Esophagus squamous epithelium (tissue), 5 donors: ENCODE results near the gene BMP7. TPM values are rescaled to one million over a fixed set of nuclear protein-coding genes. Genes with fewer than 3 reads are reported as not detected.

Experiments used
- DNase-seq: peaks from one replicate; lab custom pipeline; 2025; lab: John Stamatoyannopoulos, UW
- H3K27ac ChIP-seq, 4 donors: fragments of 200-600 bp; sonication (generic); one replicate each; pipeline ENCODE4 v1.5.1; 2016 to 2019; ENCODE audit warnings: mild to moderate bottlenecking in 1 of 4
- H3K27me3 ChIP-seq, 4 donors: fragments of 200-600 bp; sonication (generic); 1 replicate in 3 of 4; 2 replicates in 1 of 4; pipeline versions ENCODE4 v1.5.1 to v1.6.0; 2017 to 2021; ENCODE audit warnings: antibody characterized with exemption in 1 of 4
- H3K36me3 ChIP-seq, 3 donors: fragments of 200-600 bp; sonication (generic); one replicate each; pipeline ENCODE4 v1.5.1; 2016 to 2019
- H3K4me1 ChIP-seq, 3 donors: fragments of 200-600 bp; sonication (generic); one replicate each; pipeline ENCODE4 v1.5.1; 2017 to 2019
- H3K4me3 ChIP-seq, 4 donors: fragments of 200-600 bp; sonication (generic); 1 replicate in 3 of 4; 2 replicates in 1 of 4; pipeline ENCODE4 v1.5.1; 2016 to 2019; ENCODE audit warnings: mild to moderate bottlenecking in 2 of 4, moderate library complexity in 1 of 4
- H3K9me3 ChIP-seq, 3 donors: fragments of 200-600 bp; sonication (generic); one replicate each; pipeline ENCODE4 v1.5.1; 2016 to 2019
- POLR2A ChIP-seq, 4 donors: fragments of 450-650 bp; IDR thresholded peaks; one replicate each; pipeline ENCODE4 v1.6.1; 2017; ENCODE audit warnings: antibody characterized with exemption in 4 of 4, mild to moderate bottlenecking in 4 of 4, moderate library complexity in 3 of 4
- WGBS, 2 donors: methylation state at CpG; one replicate each; pipeline ENCODE4 v1.1.5; 2018; 5-methylcytosine and 5-hydroxymethylcytosine counted together
- intact Hi-C: fragments of 100-400 bp; cut with DNase I; formaldehyde crosslinking; loops from one replicate; pipeline ENCODE4 v1.15.0; 2022
- total RNA-seq, 4 donors: library from RNA; depleted of rRNA; stranded (reverse); fragments of >200 nt; gene quantifications; one replicate each; pipeline ENCODE4 v1.1.0, GENCODE V29; 2016
- TF ChIP-seq, protein P1 (sequence below), 6 experiments: fragments of 450-650 bp in 4 of 6; fragments of 200-600 bp in 2 of 6; sonication (generic) in 2 of 6; IDR thresholded peaks; one replicate each; pipeline ENCODE4 v1.5.1; 2016 to 2019; ENCODE audit warnings: antibody characterized with exemption in 6 of 6, mild to moderate bottlenecking in 4 of 6, moderate library complexity in 4 of 6
- donor health status: DM: yes; HTN: yes; CAD: no.

The BMP7 gene
- total RNA-seq, 4 donors from 2014 or later = 21.8 to 59.8 (median 35.1) TPM

DNA sequence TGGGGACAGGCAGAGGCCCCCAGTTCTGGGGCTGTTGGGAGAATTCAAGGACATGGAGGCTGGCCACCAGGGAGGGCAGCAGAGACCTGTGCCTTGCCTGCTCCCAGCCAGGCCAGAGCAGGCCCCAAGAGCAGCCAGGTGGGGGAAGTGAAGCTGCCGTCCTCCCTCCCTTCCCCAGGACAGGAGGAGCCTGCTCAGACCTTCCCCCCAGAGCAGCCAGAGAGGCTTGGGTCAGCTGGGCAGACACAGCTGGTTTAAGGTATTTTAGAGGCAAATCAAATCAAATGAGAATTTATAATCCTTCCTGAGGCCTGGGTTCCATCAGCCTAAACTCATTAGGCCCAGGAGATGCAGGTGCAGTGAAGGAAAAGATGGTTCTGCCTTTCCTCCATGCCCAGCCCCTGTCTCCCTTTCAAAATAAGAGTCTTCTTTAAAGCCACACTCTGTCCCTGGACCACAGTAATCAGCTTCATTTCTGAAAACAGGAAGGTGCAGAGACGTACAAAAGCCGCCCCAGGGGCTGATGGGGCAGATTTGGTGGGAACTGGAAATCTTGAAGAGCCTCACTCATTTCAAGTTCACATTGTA is 21.7 kb downstream of the BMP7 start:
- H3K9me3 ChIP-seq = no peaks in the 10 kb centered on the region
- peaks cover 8 to 64% (median 18%) of the 10 kb centered on the region in 3 donors for H3K4me1 ChIP-seq
- intact Hi-C loops = no loop called here
- H3K36me3 ChIP-seq = no peaks in the 10 kb centered on the region
- 52 to 56% methylated on average over 2 of the region's 3 CpGs for WGBS, 2 donors
- no peak overlapping the region for H3K4me3 ChIP-seq
- H3K27me3 ChIP-seq = no peaks in the 10 kb centered on the region
- H3K27ac ChIP-seq = peak overlapping the region; percentile 81 to 90 (median 86)
- TF ChIP-seq, protein P1, sequence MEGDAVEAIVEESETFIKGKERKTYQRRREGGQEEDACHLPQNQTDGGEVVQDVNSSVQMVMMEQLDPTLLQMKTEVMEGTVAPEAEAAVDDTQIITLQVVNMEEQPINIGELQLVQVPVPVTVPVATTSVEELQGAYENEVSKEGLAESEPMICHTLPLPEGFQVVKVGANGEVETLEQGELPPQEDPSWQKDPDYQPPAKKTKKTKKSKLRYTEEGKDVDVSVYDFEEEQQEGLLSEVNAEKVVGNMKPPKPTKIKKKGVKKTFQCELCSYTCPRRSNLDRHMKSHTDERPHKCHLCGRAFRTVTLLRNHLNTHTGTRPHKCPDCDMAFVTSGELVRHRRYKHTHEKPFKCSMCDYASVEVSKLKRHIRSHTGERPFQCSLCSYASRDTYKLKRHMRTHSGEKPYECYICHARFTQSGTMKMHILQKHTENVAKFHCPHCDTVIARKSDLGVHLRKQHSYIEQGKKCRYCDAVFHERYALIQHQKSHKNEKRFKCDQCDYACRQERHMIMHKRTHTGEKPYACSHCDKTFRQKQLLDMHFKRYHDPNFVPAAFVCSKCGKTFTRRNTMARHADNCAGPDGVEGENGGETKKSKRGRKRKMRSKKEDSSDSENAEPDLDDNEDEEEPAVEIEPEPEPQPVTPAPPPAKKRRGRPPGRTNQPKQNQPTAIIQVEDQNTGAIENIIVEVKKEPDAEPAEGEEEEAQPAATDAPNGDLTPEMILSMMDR (IDR thresholded peaks at IDR 0.05) = peak in 1 of 6 experiments; percentile 6
- no peak for TF ChIP-seq POLR2A (IDR thresholded peaks at IDR 0.05)
- no peak for DNase-seq

- intact Hi-C loops = no loop called here
- H3K4me3 ChIP-seq = no peak overlapping the region
- H3K27ac ChIP-seq = peak overlapping the region; percentile 81 to 90 (median 86)
- peaks cover 8 to 64% (median 18%) of the 10 kb centered on the region in 3 donors for H3K4me1 ChIP-seq
- no peak for DNase-seq
- H3K27me3 ChIP-seq = no peaks in the 10 kb centered on the region
- H3K36me3 ChIP-seq = no peaks in the 10 kb centered on the region
- 60 to 77% methylated on average over 2 to 4 of the region's 7 CpGs for WGBS, 2 donors
- no peaks in the 10 kb centered on the region for H3K9me3 ChIP-seq
- TF ChIP-seq, protein P1 (IDR thresholded peaks at IDR 0.05) = no peak
- no peak for TF ChIP-seq POLR2A (IDR thresholded peaks at IDR 0.05)
Observed at GRCh38 chr20:57244221-57244585, 22.2 kb downstream of the BMP7 start.

DNA sequence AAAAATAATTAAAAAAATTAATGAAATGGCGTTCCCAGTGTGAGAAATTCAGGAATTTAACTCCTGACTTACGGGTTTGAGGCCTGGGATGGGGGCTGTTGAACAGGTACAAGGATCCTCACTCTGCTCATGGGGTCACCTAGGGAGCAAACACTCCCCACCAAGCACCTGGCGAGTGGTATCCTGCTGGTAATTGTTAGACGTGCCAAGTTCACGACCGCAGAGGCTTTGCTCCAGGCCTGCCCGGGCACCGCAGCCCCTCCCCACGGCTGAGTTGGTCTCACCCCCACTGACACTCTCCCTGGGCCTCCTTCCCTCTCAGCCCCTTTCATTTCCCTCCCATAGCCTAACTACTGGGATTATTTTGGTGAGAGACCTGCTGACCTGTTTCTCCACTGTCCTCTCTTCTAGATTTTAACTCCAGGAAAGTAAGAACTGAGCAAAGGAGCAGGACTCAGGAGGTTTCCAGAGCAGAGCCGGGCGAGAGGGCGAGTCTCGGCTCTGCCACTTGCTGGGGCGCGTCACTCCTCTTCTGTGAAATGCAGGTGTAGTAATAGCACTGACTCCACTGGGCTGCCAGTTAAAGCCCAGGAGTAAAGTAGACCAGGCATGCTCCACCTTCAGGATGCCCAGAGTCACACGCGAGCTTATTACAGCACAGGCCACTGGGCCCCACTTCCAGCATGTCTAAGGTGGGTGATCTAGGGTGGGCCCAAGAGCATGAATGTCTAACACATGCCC is 22.8 kb downstream of the BMP7 start:
- Histone ChIP-seq H3K9me3 (no peaks in the 10 kb centered on the region), H3K27ac (peak overlapping the region; percentile 81 to 90 (median 86)), H3K27me3 (no peaks in the 10 kb centered on the region), H3K4me1 (peaks cover 8 to 64% (median 18%) of the 10 kb centered on the region in 3 donors), H3K36me3 (no peaks in the 10 kb centered on the region), H3K4me3 (peak overlapping the region in 1 of 4 donors; percentile 15)
- DNase-seq = no peak
- 33 to 39% methylated on average over 8 to 9 of the region's 17 CpGs for WGBS, 2 donors
- TF ChIP-seq, protein P1 (IDR thresholded peaks at IDR 0.05) = peak in 1 of 6 experiments; percentile 41
- TF ChIP-seq POLR2A (IDR thresholded peaks at IDR 0.05) = no peak
- intact Hi-C loops = no loop called here

DNA sequence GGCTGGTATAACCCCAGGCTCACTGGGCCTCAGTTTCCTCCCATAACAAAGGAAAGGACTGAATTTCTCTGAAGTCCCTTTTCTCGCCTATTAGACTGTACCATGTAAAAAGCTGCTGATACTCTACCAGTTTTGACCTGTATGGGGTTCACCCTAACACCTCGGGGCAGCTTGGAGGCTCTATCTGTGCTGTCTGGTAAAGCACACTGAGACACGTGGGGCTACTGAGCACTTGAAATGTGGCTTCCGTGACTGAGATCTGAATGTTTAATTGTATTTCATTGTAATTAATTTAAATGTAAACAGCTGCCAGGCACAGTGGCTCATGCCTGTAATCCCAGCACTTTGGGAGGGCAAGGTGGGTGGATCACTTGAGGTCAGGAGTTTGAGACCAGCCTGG is 24.0 kb downstream of the BMP7 start:
- TF ChIP-seq POLR2A (IDR thresholded peaks at IDR 0.05) = no peak
- intact Hi-C loops = no loop called here
- H3K4me1 ChIP-seq = peaks cover 8 to 53% (median 15%) of the 10 kb centered on the region in 3 donors
- H3K36me3 ChIP-seq = no peaks in the 10 kb centered on the region
- no peak overlapping the region for H3K4me3 ChIP-seq
- 42 to 50% methylated on average over 4 of the region's 4 CpGs for WGBS, 2 donors
- no peaks in the 10 kb centered on the region for H3K27me3 ChIP-seq
- peak overlapping the region in 3 of 4 donors; percentile 84 to 90 (median 89) for H3K27ac ChIP-seq
- no peaks in the 10 kb centered on the region for H3K9me3 ChIP-seq
- DNase-seq = no peak

- 66 to 87% methylated on average over 2 to 5 of the region's 6 CpGs for WGBS, 2 donors
Observed at GRCh38 chr20:57241363-57241991, 25.0 kb downstream of the BMP7 start.

More at GRCh38 chr20:57241363-57241991, 25.0 kb downstream of the BMP7 start:
- intact Hi-C loops = no loop called here
- H3K9me3 ChIP-seq = no peaks in the 10 kb centered on the region
- peak overlapping the region in 1 of 4 donors; percentile 89 for H3K27ac ChIP-seq
- no peaks in the 10 kb centered on the region for H3K27me3 ChIP-seq
- TF ChIP-seq POLR2A (IDR thresholded peaks at IDR 0.05) = no peak
- TF ChIP-seq, protein P1 (IDR thresholded peaks at IDR 0.05) = no peak
- DNase-seq = no peak
- no peaks in the 10 kb centered on the region for H3K36me3 ChIP-seq
- peaks cover 8 to 43% (median 15%) of the 10 kb centered on the region in 3 donors for H3K4me1 ChIP-seq
- H3K4me3 ChIP-seq = no peak overlapping the region
